Suprapubic skin (tissue), 4 donors: ENCODE results near the gene MYO16. TPM values are rescaled to one million over a fixed set of nuclear protein-coding genes. Genes with fewer than 3 reads are reported as not detected.

Source experiments
- DNase-seq, 2 donors: peaks; one replicate each; pipeline ENCODE4 v3.0.0-alpha.2; 2019; ENCODE audit warnings: low spot score in 2 of 2
- H3K27ac ChIP-seq: fragments of 200-600 bp; sonication (generic); one replicate; pipeline ENCODE4 v1.5.1; 2019
- H3K27me3 ChIP-seq: fragments of 200-600 bp; sonication (generic); one replicate; pipeline ENCODE4 v1.5.1; 2019
- H3K36me3 ChIP-seq: fragments of 200-600 bp; sonication (generic); one replicate; pipeline ENCODE4 v1.5.1; 2019
- H3K4me1 ChIP-seq: fragments of 200-600 bp; sonication (generic); one replicate; pipeline ENCODE4 v1.5.1; 2019
- H3K4me3 ChIP-seq: fragments of 200-600 bp; sonication (generic); one replicate; pipeline ENCODE4 v1.5.1; 2019; ENCODE audit warnings: mild to moderate bottlenecking
- H3K9me3 ChIP-seq: fragments of 200-600 bp; sonication (generic); one replicate; pipeline ENCODE4 v1.5.1; 2019
- CTCF ChIP-seq, 2 donors: fragments of 200-600 bp in 1 of 2; fragments of 450-650 bp in 1 of 2; sonication (generic) in 1 of 2; IDR thresholded peaks; one replicate each; pipeline ENCODE4 v1.5.1; 2016 to 2019; ENCODE audit warnings: antibody characterized with exemption in 2 of 2, mild to moderate bottlenecking in 1 of 2, moderate library complexity in 1 of 2
- EP300 ChIP-seq: sonication (generic); formaldehyde crosslinking; IDR thresholded peaks from one replicate; pipeline ENCODE4 v1.6.1; 2017; ENCODE audit warnings: antibody characterized with exemption
- POLR2A ChIP-seq, 2 donors: fragments of 450-650 bp; IDR thresholded peaks; one replicate each; pipeline ENCODE4 v1.6.1; 2017; ENCODE audit warnings: antibody characterized with exemption in 2 of 2, mild to moderate bottlenecking in 2 of 2, moderate library complexity in 2 of 2
- POLR2AphosphoS5 ChIP-seq, 3 donors: sonication (generic); formaldehyde crosslinking; IDR thresholded peaks; one replicate each; pipeline ENCODE4 v1.6.1; 2017; ENCODE audit warnings: antibody characterized with exemption in 3 of 3
- WGBS: methylation state at CpG from one replicate; pipeline ENCODE4 v1.1.5; 2018; 5-methylcytosine and 5-hydroxymethylcytosine counted together
- total RNA-seq, 4 donors: library from RNA; depleted of rRNA; stranded (reverse); fragments of >200 nt; gene quantifications; one replicate each; pipeline ENCODE4 v1.1.0, GENCODE V29; 2016

MYO16 gene
- total RNA-seq, 4 donors from 2014 or later: 0.08 to 0.98 (median 0.25) TPM

DNA sequence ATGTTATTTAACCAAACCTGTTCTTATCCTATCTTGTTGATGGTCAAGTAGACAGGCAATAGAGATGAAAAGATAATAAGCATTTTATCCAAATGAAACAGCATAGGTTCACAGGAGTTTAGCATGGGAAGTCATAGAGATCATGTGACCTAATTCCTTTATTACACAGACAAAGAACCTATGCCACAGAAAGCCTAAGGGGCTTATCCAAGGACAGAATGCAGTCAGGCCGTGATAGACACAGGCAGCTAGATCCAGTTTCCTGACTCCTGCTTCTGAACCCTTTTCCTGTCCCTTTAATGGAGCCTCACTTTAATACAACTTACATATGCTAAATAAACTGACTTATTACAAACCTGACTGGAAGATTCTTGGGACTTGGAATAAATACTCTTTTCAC is 624.9 kb downstream of the MYO16 start:
- Histone ChIP-seq H3K9me3 (no peaks in the 10 kb centered on the region), H3K4me3 (no peak overlapping the region), H3K36me3 (no peaks in the 10 kb centered on the region), H3K4me1 (no peaks in the 10 kb centered on the region), H3K27me3 (no peaks in the 10 kb centered on the region), H3K27ac (no peak overlapping the region)
- 54% methylated on average over 1 of the region's 1 CpG for WGBS
- TF ChIP-seq POLR2AphosphoS5 (IDR thresholded peaks at IDR 0.05) (no peak), POLR2A (IDR thresholded peaks at IDR 0.05) (no peak), EP300 (no peak), CTCF (IDR thresholded peaks at IDR 0.05) (no peak)
- DNase-seq: no peak

- no peaks in the 10 kb centered on the region for H3K36me3 ChIP-seq
- WGBS: 85% methylated on average over 4 of the region's 4 CpGs
- TF ChIP-seq POLR2AphosphoS5 (IDR thresholded peaks at IDR 0.05) (no peak), POLR2A (IDR thresholded peaks at IDR 0.05) (no peak), EP300 (no peak), CTCF (IDR thresholded peaks at IDR 0.05) (no peak)
- no peaks in the 10 kb centered on the region for H3K27me3 ChIP-seq
- no peaks in the 10 kb centered on the region for H3K9me3 ChIP-seq
- no peak overlapping the region for H3K4me3 ChIP-seq
- no peak overlapping the region for H3K27ac ChIP-seq
- no peaks in the 10 kb centered on the region for H3K4me1 ChIP-seq
- DNase-seq: no peak
Measured at GRCh38 chr13:109255141-109255856, 625.9 kb downstream of the MYO16 start.

DNA sequence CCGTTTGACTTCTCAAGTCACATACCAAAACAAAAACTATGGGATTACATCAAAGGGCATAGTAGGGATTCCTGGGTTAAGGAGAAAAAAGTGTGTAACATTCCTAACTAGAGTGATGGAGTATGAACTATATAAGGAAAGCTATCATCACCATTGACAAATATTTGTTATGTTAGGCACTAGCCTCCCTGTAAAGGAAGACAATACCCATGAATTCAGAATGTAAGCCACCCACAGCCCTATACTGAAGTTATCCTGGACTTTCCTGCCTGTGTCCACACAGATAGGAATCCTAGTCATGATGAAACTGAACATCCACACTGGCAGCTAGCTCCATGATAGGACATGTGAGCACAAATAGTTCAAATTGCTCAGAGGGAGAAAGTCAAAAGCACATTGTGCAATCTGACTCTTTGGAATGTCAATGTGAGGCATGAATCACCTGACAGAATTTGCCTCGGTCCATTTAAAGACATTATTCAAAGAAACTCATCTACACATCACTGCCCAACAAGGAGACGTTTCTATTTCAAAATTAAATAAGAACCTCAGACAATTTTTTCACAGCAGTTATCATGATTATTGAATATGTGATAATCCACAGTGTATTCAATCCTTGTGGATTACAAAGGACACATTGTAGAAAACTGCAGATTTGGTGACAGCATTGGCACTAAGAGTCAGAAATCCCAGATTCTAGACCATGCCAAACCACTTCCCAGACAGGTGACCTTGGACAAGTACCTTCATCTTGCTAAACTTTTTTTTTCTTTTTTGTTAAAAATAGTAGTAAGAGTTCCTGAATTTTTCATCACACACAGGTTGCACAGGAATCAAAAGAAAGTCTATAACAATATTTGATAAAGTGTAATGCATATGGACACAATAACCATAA is 627.7 kb downstream of the MYO16 start:
- DNase-seq: no peak
- no peaks in the 10 kb centered on the region for H3K9me3 ChIP-seq
- TF ChIP-seq EP300 (peak; percentile 97), POLR2AphosphoS5 (IDR thresholded peaks at IDR 0.05) (peak; percentile 32 to 61 (median 49)), POLR2A (IDR thresholded peaks at IDR 0.05) (no peak), CTCF (IDR thresholded peaks at IDR 0.05) (no peak)
- H3K36me3 ChIP-seq: no peaks in the 10 kb centered on the region
- no peaks in the 10 kb centered on the region for H3K4me1 ChIP-seq
- no peak overlapping the region for H3K4me3 ChIP-seq
- H3K27me3 ChIP-seq: no peaks in the 10 kb centered on the region
- 11% methylated on average over 3 of the region's 3 CpGs for WGBS
- no peak overlapping the region for H3K27ac ChIP-seq
